Testis (tissue), 5 donors: ENCODE measurements around the gene TSPAN7. TPM values are rescaled to one million over a fixed set of nuclear protein-coding genes. Genes with fewer than 3 reads are reported as not detected.
A peak's percentile ranks its signal among the peaks of the same experiment; 100 is the strongest.

Experiments
- DNase-seq: peaks from one replicate; pipeline ENCODE4 v3.0.0-alpha.2; 2019
- H3K27ac ChIP-seq, 2 donors: fragments of 200-600 bp; sonication (generic); one replicate each; pipeline ENCODE4 v1.5.1; 2019
- H3K27me3 ChIP-seq: fragments of 200-600 bp; sonication (generic); one replicate; pipeline ENCODE4 v1.5.1; 2019
- H3K36me3 ChIP-seq: fragments of 200-600 bp; sonication (generic); one replicate; pipeline ENCODE4 v1.5.1; 2017; ENCODE audit warnings: low read depth; ENCODE audit errors: missing control alignments
- H3K4me1 ChIP-seq: fragments of 200-600 bp; sonication (generic); one replicate; pipeline ENCODE4 v1.5.1; 2019
- H3K4me3 ChIP-seq, 2 donors: fragments of 200-600 bp; sonication (generic); one replicate each; pipeline ENCODE4 v1.5.1; 2017 to 2019
- H3K9me3 ChIP-seq: fragments of 200-600 bp; sonication (generic); one replicate; pipeline ENCODE4 v1.5.1; 2017
- CTCF ChIP-seq, 3 experiments: fragments of 450-650 bp in 2 of 3; fragments of 200-600 bp in 1 of 3; sonication (generic) in 1 of 3; IDR thresholded peaks; one replicate each; pipeline ENCODE4 v1.5.1; 2016 to 2019; ENCODE audit warnings: antibody characterized with exemption in 3 of 3, mild to moderate bottlenecking in 2 of 3, moderate library complexity in 1 of 3
- POLR2A ChIP-seq: fragments of 450-650 bp; IDR thresholded peaks from one replicate; pipeline ENCODE4 v1.6.1; 2017; ENCODE audit warnings: antibody characterized with exemption, mild to moderate bottlenecking, moderate library complexity
- WGBS, 2 donors: methylation state at CpG; one replicate each; pipeline ENCODE4 v1.1.5; 2018; 5-methylcytosine and 5-hydroxymethylcytosine counted together
- intact Hi-C: fragments of 100-400 bp; cut with DNase I; formaldehyde crosslinking; loops from one replicate; pipeline ENCODE4 v1.15.1; 2023; ENCODE audit warnings: low total_unique reads
- long read RNA-seq, 2 donors: transcript quantifications; one replicate each; lab custom pipeline, GENCODE V29; 2026
- polyA plus RNA-seq: library from polyadenylated mRNA; stranded (reverse); fragments of 350-450 nt; fragmentation: Illumina TruSeq; extraction: RNeasy Lipid Tissue Mini Kit (QIAGEN cat#74804); gene quantifications from one replicate; pipeline ENCODE4 v1.2.3, GENCODE V29; 2014; ENCODE audit warnings: low read depth, low replicate concordance; ENCODE audit not compliant: insufficient read depth
- total RNA-seq, 2 donors: library from RNA; depleted of rRNA; stranded (reverse); fragments of >200 nt; gene quantifications; one replicate each; pipeline ENCODE4 v1.2.3, GENCODE V29; 2016

The TSPAN7 gene, protein sequence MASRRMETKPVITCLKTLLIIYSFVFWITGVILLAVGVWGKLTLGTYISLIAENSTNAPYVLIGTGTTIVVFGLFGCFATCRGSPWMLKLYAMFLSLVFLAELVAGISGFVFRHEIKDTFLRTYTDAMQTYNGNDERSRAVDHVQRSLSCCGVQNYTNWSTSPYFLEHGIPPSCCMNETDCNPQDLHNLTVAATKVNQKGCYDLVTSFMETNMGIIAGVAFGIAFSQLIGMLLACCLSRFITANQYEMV
- 1 to 10 TPM; 5.7 to 6.4 TPM for total RNA-seq
- polyA plus RNA-seq = 21.5 TPM
- long read RNA-seq, donor 1, transcript TSPAN7-202 (8 exons, 1,909 nt) = major isoform, 24 of 41 reads
- long read RNA-seq, donor 1, partial matches to known transcripts = 16 of 41 reads
- long read RNA-seq, donor 1, other reads (novel, unspliced or antisense) = 0 of 41 reads
- long read RNA-seq, donor 2, transcript TSPAN7-202 (8 exons, 1,909 nt) = major isoform, 14 of 23 reads
- long read RNA-seq, donor 2, partial matches to known transcripts = 9 of 23 reads
- long read RNA-seq, donor 2, other reads (novel, unspliced or antisense) = 0 of 23 reads

GRCh38 chrX:38561126-38561868, at the start of gene TSPAN7:
TSPAN7 (plus strand) TSS chrX:38561542; CDS start chrX:38561547, 5 bp downstream.
- no peaks in the 10 kb centered on the region for H3K4me1 ChIP-seq
- DNase-seq = peak; percentile 84
- TF ChIP-seq POLR2A (no peak), CTCF (IDR thresholded peaks at IDR 0.05) (no peak)
- no peaks in the 10 kb centered on the region for H3K27me3 ChIP-seq
- H3K4me3 ChIP-seq = peak within 1 kb of the TSS; percentile 47 to 58
- H3K9me3 ChIP-seq = no peaks in the 10 kb centered on the region
- intact Hi-C loops = no loop called here
- no peak within 1 kb of the TSS for H3K27ac ChIP-seq
- WGBS, 2 donors = 4% methylated on average over 42 of the region's 78 CpGs; no CpG with 5 or more reads in 1 of the 2 donors
- no peaks in the 10 kb centered on the region for H3K36me3 ChIP-seq

GRCh38 chrX:38513112-38513742, 48.1 kb upstream of the TSPAN7 start:
- Histone ChIP-seq H3K9me3 (no peaks in the 10 kb centered on the region), H3K36me3 (no peaks in the 10 kb centered on the region), H3K27me3 (no peaks in the 10 kb centered on the region), H3K27ac (no peak overlapping the region), H3K4me3 (no peak overlapping the region), H3K4me1 (no peaks in the 10 kb centered on the region)
- intact Hi-C loops = no loop called here
- 95 to 100% methylated on average over 3 to 5 of the region's 5 CpGs for WGBS, 2 donors
- DNase-seq = no peak
- TF ChIP-seq CTCF (IDR thresholded peaks at IDR 0.05) (no peak), POLR2A (no peak)

GRCh38 chrX:38514016-38514854, 47.1 kb upstream of the TSPAN7 start:
- Histone ChIP-seq H3K27ac (no peak overlapping the region), H3K9me3 (no peaks in the 10 kb centered on the region), H3K27me3 (no peaks in the 10 kb centered on the region), H3K4me3 (no peak overlapping the region), H3K36me3 (no peaks in the 10 kb centered on the region), H3K4me1 (no peaks in the 10 kb centered on the region)
- no peak for DNase-seq
- intact Hi-C loops = no loop called here
- TF ChIP-seq CTCF (IDR thresholded peaks at IDR 0.05) = no peak
- TF ChIP-seq POLR2A = no peak

GRCh38 chrX:38515291-38515690, 46.1 kb upstream of the TSPAN7 start:
- H3K27ac ChIP-seq = no peak overlapping the region
- H3K4me1 ChIP-seq = no peaks in the 10 kb centered on the region
- TF ChIP-seq CTCF (IDR thresholded peaks at IDR 0.05) (no peak), POLR2A (no peak)
- no peaks in the 10 kb centered on the region for H3K27me3 ChIP-seq
- H3K36me3 ChIP-seq = no peaks in the 10 kb centered on the region
- intact Hi-C loops = no loop called here
- 75 to 89% methylated on average over 1 of the region's 1 CpG for WGBS, 2 donors
- DNase-seq = no peak
- no peak overlapping the region for H3K4me3 ChIP-seq
- H3K9me3 ChIP-seq = no peaks in the 10 kb centered on the region
